Tongue (tissue), 2 donors: ENCODE data around the gene MYO5B. TPM values are rescaled to one million over a fixed set of nuclear protein-coding genes. Genes with fewer than 3 reads are reported as not detected.

Experiments used
- DNase-seq: peaks from one replicate; pipeline ENCODE4 v3.0.0-alpha.2; 2015
- total RNA-seq: library from RNA; depleted of rRNA; stranded (reverse); fragments of >200 nt; gene quantifications from one replicate; pipeline ENCODE4 v1.2.3, GENCODE V29; 2014

Gene MYO5B
- total RNA-seq, 1 donor from 2014 or later, result 12.8 TPM

GRCh38 chr18:49970319-49970718 is 224.6 kb downstream of the MYO5B start:
- DNase-seq, result no peak

- DNase-seq, result no peak
Measured at GRCh38 chr18:49968644-49969309, 226.2 kb downstream of the MYO5B start.

- no peak for DNase-seq
Measured at GRCh38 chr18:49967636-49968313, 227.2 kb downstream of the MYO5B start.

GRCh38 chr18:49967171-49967570 is 227.8 kb downstream of the MYO5B start:
- no peak for DNase-seq

- no peak for DNase-seq
Measured at GRCh38 chr18:49966090-49966489, 228.9 kb downstream of the MYO5B start.

- DNase-seq, result no peak
Measured at GRCh38 chr18:49963217-49963616, 231.7 kb downstream of the MYO5B start.

GRCh38 chr18:49961271-49961670 is 233.7 kb downstream of the MYO5B start:
- DNase-seq, result no peak

- no peak for DNase-seq
Measured at GRCh38 chr18:49960376-49960775, 234.6 kb downstream of the MYO5B start.

GRCh38 chr18:49959176-49959575 is 235.8 kb downstream of the MYO5B start:
- no peak for DNase-seq

- no peak for DNase-seq
Measured at GRCh38 chr18:49955263-49955662, 239.7 kb downstream of the MYO5B start.

GRCh38 chr18:49953391-49953790 is 241.6 kb downstream of the MYO5B start:
- DNase-seq, result no peak

- DNase-seq, result no peak
Measured at GRCh38 chr18:49949951-49950395, 245.0 kb downstream of the MYO5B start.

- DNase-seq, result no peak
Measured at GRCh38 chr18:49948975-49949374, 246.0 kb downstream of the MYO5B start.

- peak; percentile 37 for DNase-seq
Measured at GRCh38 chr18:49944663-49945062, 250.3 kb downstream of the MYO5B start.

- DNase-seq, result no peak
Measured at GRCh38 chr18:49936821-49937220, 258.1 kb downstream of the MYO5B start.

GRCh38 chr18:49935215-49935614 is 259.7 kb downstream of the MYO5B start:
- DNase-seq, result no peak

- peak; percentile 33 for DNase-seq
Measured at GRCh38 chr18:49934457-49934856, 260.5 kb downstream of the MYO5B start.

- no peak for DNase-seq
Measured at GRCh38 chr18:49933530-49934128, 261.3 kb downstream of the MYO5B start.

- no peak for DNase-seq
Measured at GRCh38 chr18:49931760-49932159, 263.2 kb downstream of the MYO5B start.

- DNase-seq, result no peak
Measured at GRCh38 chr18:49931179-49931578, 263.8 kb downstream of the MYO5B start.

- peak; percentile 2 for DNase-seq
Measured at GRCh38 chr18:49926106-49926745, 268.7 kb downstream of the MYO5B start.

GRCh38 chr18:49924293-49924983 is 270.5 kb downstream of the MYO5B start:
- no peak for DNase-seq
